ENCODE data around the gene LMF1.

DNA sequence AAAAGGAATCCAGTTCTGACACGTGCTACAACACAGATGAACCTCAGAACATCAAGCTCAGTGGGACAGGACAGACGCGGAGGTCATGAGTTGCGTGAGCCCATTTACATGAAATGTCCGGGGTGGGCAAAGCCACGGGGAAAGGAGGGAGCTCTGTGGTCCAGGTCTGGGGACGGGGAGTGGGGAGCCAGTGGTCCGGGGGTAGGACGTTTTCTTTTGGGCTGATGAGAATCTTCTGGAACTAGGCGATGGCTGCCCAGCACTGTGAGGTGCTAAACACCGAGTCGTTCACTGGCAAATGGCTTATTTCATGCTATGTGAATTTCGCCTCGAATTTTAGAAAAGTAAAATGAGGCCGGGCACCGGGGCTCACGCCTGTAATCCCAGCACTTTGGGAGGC, 2.6 kb upstream of the LMF1 start:
- TF ChIP-seq RFX5 (IDR thresholded peaks at IDR 0.05; ENCODE audit: borderline replicate concordance, low read depth, low read length) (no peak), POLR2A (IDR thresholded peaks at IDR 0.05; ENCODE audit: control extremely low read depth in 1 of 2, low read depth in 2 of 2, low read length in 2 of 2) (no peak), RBBP5 (IDR thresholded peaks at IDR 0.05; ENCODE audit: borderline replicate concordance, low read depth, low read length) (no peak), TCF12 (IDR thresholded peaks at IDR 0.05; ENCODE audit: low read depth, low read length) (no peak), BACH1 (IDR thresholded peaks at IDR 0.05; ENCODE audit: low read length) (no peak), KDM1A (IDR thresholded peaks at IDR 0.05; ENCODE audit: borderline replicate concordance, low read length) (no peak), TAF1 (IDR thresholded peaks at IDR 0.05; ENCODE audit: low read depth, low read length) (no peak), BRCA1 (IDR thresholded peaks at IDR 0.05; ENCODE audit: low read depth, low read length) (no peak), EP300 (IDR thresholded peaks at IDR 0.05; ENCODE audit: borderline replicate concordance in 1 of 2, low read depth in 2 of 2, low read length in 2 of 2) (no peak), CHD2 (IDR thresholded peaks at IDR 0.05; ENCODE audit: low read length) (no peak), POLR2AphosphoS5 (IDR thresholded peaks at IDR 0.05; ENCODE audit: low read depth, low read length) (no peak), ATF3 (IDR thresholded peaks at IDR 0.05; ENCODE audit: insufficient read depth, low read depth, low read length) (no peak), CEBPB (IDR thresholded peaks at IDR 0.05; ENCODE audit: low read depth, low read length) (no peak)
- TF ChIP-seq, protein P1, sequence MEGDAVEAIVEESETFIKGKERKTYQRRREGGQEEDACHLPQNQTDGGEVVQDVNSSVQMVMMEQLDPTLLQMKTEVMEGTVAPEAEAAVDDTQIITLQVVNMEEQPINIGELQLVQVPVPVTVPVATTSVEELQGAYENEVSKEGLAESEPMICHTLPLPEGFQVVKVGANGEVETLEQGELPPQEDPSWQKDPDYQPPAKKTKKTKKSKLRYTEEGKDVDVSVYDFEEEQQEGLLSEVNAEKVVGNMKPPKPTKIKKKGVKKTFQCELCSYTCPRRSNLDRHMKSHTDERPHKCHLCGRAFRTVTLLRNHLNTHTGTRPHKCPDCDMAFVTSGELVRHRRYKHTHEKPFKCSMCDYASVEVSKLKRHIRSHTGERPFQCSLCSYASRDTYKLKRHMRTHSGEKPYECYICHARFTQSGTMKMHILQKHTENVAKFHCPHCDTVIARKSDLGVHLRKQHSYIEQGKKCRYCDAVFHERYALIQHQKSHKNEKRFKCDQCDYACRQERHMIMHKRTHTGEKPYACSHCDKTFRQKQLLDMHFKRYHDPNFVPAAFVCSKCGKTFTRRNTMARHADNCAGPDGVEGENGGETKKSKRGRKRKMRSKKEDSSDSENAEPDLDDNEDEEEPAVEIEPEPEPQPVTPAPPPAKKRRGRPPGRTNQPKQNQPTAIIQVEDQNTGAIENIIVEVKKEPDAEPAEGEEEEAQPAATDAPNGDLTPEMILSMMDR (IDR thresholded peaks at IDR 0.05; ENCODE audit: control extremely low read depth in 1 of 3, insufficient read depth in 1 of 3, low read depth in 1 of 3, low read length in 3 of 3): no peak

Data from H1 (cell line).